Suppressor macrophage (primary cell): ENCODE measurements around the gene TCTN3.
"Not testable (repeated sequence)": the region's sequence is repeated elsewhere in the genome, so short reads cannot be mapped to it uniquely, and the experiment has no call there.

ENCODE experiments used
- DNase-seq, 4 experiments: peaks; one replicate each; pipeline ENCODE4 v3.0.0-alpha.2; 2020 to 2022
- total RNA-seq, 17 experiments: gene quantifications; one replicate each; lab custom pipeline; 2026; ENCODE audit warnings: mixed read lengths in 6 of 17, inconsistent platforms in 3 of 17; lab: John Stamatoyannopoulos, UW

Gene TCTN3
- total RNA-seq, result 22.3 to 62.1 (median 46.0) reads per million in 17 experiments

GRCh38 chr10:95693668-95694534 is at the start of gene TCTN3:
TSS of gene TCTN3 (minus strand) at chr10:95693927. CDS start at chr10:95693899, 28 bp downstream.
- peak; percentile 99 to 100 (median 100) for DNase-seq

GRCh38 chr10:95742962-95743535 is 49.3 kb upstream of the TCTN3 start:
- DNase-seq, result no peak

- peak in 2 of 4 experiments; percentile 27 to 30 for DNase-seq
Measured at GRCh38 chr10:95742485-95742884, 48.8 kb upstream of the TCTN3 start.

- DNase-seq, result peak; percentile 72 to 91 (median 84)
Measured at GRCh38 chr10:95741807-95742467, 48.2 kb upstream of the TCTN3 start.

- DNase-seq, result no peak
Measured at GRCh38 chr10:95739056-95739455, 45.3 kb upstream of the TCTN3 start.

- DNase-seq, result not testable (repeated sequence)
Measured at GRCh38 chr10:95732907-95733306, 39.2 kb upstream of the TCTN3 start.

GRCh38 chr10:95730233-95730632 is 36.5 kb upstream of the TCTN3 start:
- peak in 3 of 4 experiments; percentile 5 to 77 (median 76) for DNase-seq

- peak; percentile 8 to 63 (median 42) for DNase-seq
Measured at GRCh38 chr10:95729323-95730055, 35.8 kb upstream of the TCTN3 start.

- DNase-seq, result peak in 3 of 4 experiments; percentile 11 to 48 (median 47)
Measured at GRCh38 chr10:95728526-95728925, 34.8 kb upstream of the TCTN3 start.

- not testable (repeated sequence) for DNase-seq
Measured at GRCh38 chr10:95722496-95722895, 28.8 kb upstream of the TCTN3 start.

- DNase-seq, result not testable (repeated sequence)
Measured at GRCh38 chr10:95720745-95721144, 27.0 kb upstream of the TCTN3 start.

- DNase-seq, result peak; percentile 24 to 58 (median 53)
Measured at GRCh38 chr10:95716866-95717265, 23.1 kb upstream of the TCTN3 start.

- peak; percentile 13 to 58 (median 45) for DNase-seq
Measured at GRCh38 chr10:95716466-95716865, 22.7 kb upstream of the TCTN3 start.

GRCh38 chr10:95711492-95711891 is 17.8 kb upstream of the TCTN3 start:
- DNase-seq, result no peak

- no peak for DNase-seq
Measured at GRCh38 chr10:95706990-95707389, 13.3 kb upstream of the TCTN3 start.

GRCh38 chr10:95706573-95706972 is 12.8 kb upstream of the TCTN3 start:
- DNase-seq, result no peak

- DNase-seq, result peak in 1 of 4 experiments; percentile 38
Measured at GRCh38 chr10:95698415-95698814, 4.7 kb upstream of the TCTN3 start.

GRCh38 chr10:95697429-95697828 is 3.7 kb upstream of the TCTN3 start:
- DNase-seq, result peak; percentile 81 to 92 (median 88)

GRCh38 chr10:95694665-95695064 is 938 bp upstream of the TCTN3 start:
- DNase-seq, result no peak

- DNase-seq, result peak in 1 of 4 experiments; percentile 9
Measured at GRCh38 chr10:95693071-95693667, 558 bp downstream of the TCTN3 start.

GRCh38 chr10:95691281-95691680 is 2.4 kb downstream of the TCTN3 start:
- no peak for DNase-seq

- DNase-seq, result no peak
Measured at GRCh38 chr10:95688648-95689047, 5.1 kb downstream of the TCTN3 start.
